GM15510 (cell line): ENCODE data around the gene ITGB1.

Experiments
- POLR2A ChIP-seq: IDR thresholded peaks from 3 replicates; pipeline ENCODE4 v1.6.1; 2011; ENCODE audit warnings: borderline replicate concordance; ENCODE audit not compliant: insufficient read length; ENCODE audit errors: extremely low read depth

Gene ITGB1

GRCh38 chr10:32948451-32948850 lies 9.6 kb downstream of the ITGB1 start:
- TF ChIP-seq POLR2A: no peak

- TF ChIP-seq POLR2A: no peak
Measured at GRCh38 chr10:32947586-32947985, 10.4 kb downstream of the ITGB1 start.

- TF ChIP-seq POLR2A: no peak
Measured at GRCh38 chr10:32946108-32946507, 11.9 kb downstream of the ITGB1 start.

GRCh38 chr10:32943854-32944661 lies 14.0 kb downstream of the ITGB1 start:
- no peak for TF ChIP-seq POLR2A

- no peak for TF ChIP-seq POLR2A
Measured at GRCh38 chr10:32943395-32943794, 14.6 kb downstream of the ITGB1 start.

GRCh38 chr10:32942081-32942480 lies 15.9 kb downstream of the ITGB1 start:
- TF ChIP-seq POLR2A: no peak

GRCh38 chr10:32941357-32941756 lies 16.7 kb downstream of the ITGB1 start:
- no peak for TF ChIP-seq POLR2A

- no peak for TF ChIP-seq POLR2A
Measured at GRCh38 chr10:32940321-32941301, 17.4 kb downstream of the ITGB1 start.

- no peak for TF ChIP-seq POLR2A
Measured at GRCh38 chr10:32939296-32940111, 18.5 kb downstream of the ITGB1 start.

GRCh38 chr10:32938554-32939061 lies 19.4 kb downstream of the ITGB1 start:
- TF ChIP-seq POLR2A: no peak

GRCh38 chr10:32937911-32938424 lies 20.1 kb downstream of the ITGB1 start:
- TF ChIP-seq POLR2A: no peak

GRCh38 chr10:32932225-32932729 lies 25.8 kb downstream of the ITGB1 start:
- no peak for TF ChIP-seq POLR2A

GRCh38 chr10:32931593-32931992 lies 26.4 kb downstream of the ITGB1 start:
- no peak for TF ChIP-seq POLR2A

GRCh38 chr10:32930036-32930435 lies 28.0 kb downstream of the ITGB1 start:
- no peak for TF ChIP-seq POLR2A
